K562 (cell line): Measurements from ENCODE around the gene SERPINA7.

ENCODE experiments used
- FOXK2 ChIP-seq, 2 experiments: fragments of 450-650 bp; IDR thresholded peaks in 1 of 2; conservative IDR thresholded peaks in 1 of 2; 2 replicates each; pipeline ENCODE4 v1.6.1; 2016; ENCODE audit warnings: low read depth in 2 of 2, mild to moderate bottlenecking in 1 of 2
- MAFG ChIP-seq: fragments of 450-650 bp; conservative IDR thresholded peaks from 2 replicates; pipeline ENCODE4 v1.6.1; 2016; ENCODE audit warnings: missing genetic modification characterization, missing compliant biosample characterization
- PML ChIP-seq: IDR thresholded peaks from 2 replicates; pipeline ENCODE4 v1.6.1; 2012; ENCODE audit warnings: low read length, inconsistent platforms
- SP1 ChIP-seq: sonication (generic); formaldehyde crosslinking; IDR thresholded peaks from 2 replicates; pipeline ENCODE4 v1.8.1; 2022; ENCODE audit warnings: mild to moderate bottlenecking, missing genetic modification reagents

DNA sequence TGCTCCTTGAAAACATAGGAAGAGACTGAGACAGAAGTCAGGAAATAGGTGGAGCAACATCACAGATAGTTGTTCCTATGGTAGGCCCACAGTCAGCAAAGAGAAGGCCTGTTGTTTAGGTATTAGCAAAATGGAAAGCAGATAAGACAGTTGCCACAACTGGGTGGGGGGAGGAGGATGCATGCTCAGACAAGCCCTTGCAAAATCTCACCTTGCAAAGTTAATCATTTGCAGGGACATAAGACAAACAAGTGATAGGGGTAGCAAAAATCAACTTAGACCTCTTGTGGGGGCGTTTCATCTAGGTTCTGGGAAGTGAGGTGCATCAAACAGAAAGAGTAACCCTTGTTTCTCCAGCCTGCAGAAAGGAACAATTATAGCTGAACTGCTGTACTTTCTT, 30.7 kb downstream of the SERPINA7 start:
- no peak for TF ChIP-seq SP1 (CRISPR knock-in tag)
- TF ChIP-seq MAFG (tag): no peak
- no peak for TF ChIP-seq FOXK2 (conservative IDR thresholded peaks at IDR 0.05 in 1 of 2, IDR thresholded peaks at IDR 0.05 in 1 of 2; ENCODE audit: low read depth in 2 of 2)
- no peak for TF ChIP-seq PML
